KMS-11 (cell line): ENCODE measurements around the gene LIMK1.

Experiments used
- H2AFZ ChIP-seq: fragments of 200-600 bp; sonication (generic); 2 replicates; pipeline ENCODE4 v1.6.1; 2016; ENCODE audit warnings: antibody characterized with exemption, mixed run types, low read depth
- H3K27ac ChIP-seq: fragments of 200-600 bp; sonication (generic); 2 replicates; pipeline ENCODE4 v1.6.1; 2016; ENCODE audit warnings: mild to moderate bottlenecking, mixed run types
- H3K27me3 ChIP-seq: fragments of 200-600 bp; sonication (generic); 2 replicates; pipeline ENCODE4 v1.6.1; 2017; ENCODE audit warnings: mild to moderate bottlenecking, low read depth, mixed run types, moderate library complexity; ENCODE audit not compliant: insufficient read depth
- H3K36me3 ChIP-seq: fragments of 200-600 bp; sonication (generic); 2 replicates; pipeline ENCODE4 v1.6.1; 2017; ENCODE audit warnings: mild to moderate bottlenecking, mixed run types; ENCODE audit not compliant: insufficient read depth
- H3K4me1 ChIP-seq: fragments of 200-600 bp; sonication (generic); 2 replicates; pipeline ENCODE4 v1.6.1; 2016; ENCODE audit warnings: mild to moderate bottlenecking, low read depth, mixed run types; ENCODE audit not compliant: poor library complexity, severe bottlenecking
- H3K4me2 ChIP-seq: fragments of 200-600 bp; sonication (generic); 2 replicates; pipeline ENCODE4 v1.7.0; 2016; ENCODE audit warnings: mild to moderate bottlenecking, mixed run types
- H3K4me3 ChIP-seq: fragments of 200-600 bp; sonication (generic); IDR thresholded peaks from 2 replicates; pipeline ENCODE4 v1.6.1; 2017; ENCODE audit warnings: low read depth, low read length, mixed read lengths; ENCODE audit not compliant: insufficient read depth
- H3K79me2 ChIP-seq: fragments of 200-600 bp; sonication (generic); 2 replicates; pipeline ENCODE4 v1.6.1; 2016; ENCODE audit warnings: low read depth, mixed run types; ENCODE audit not compliant: insufficient read depth
- H3K9ac ChIP-seq: fragments of 200-600 bp; sonication (generic); 2 replicates; pipeline ENCODE4 v1.6.1; 2016; ENCODE audit warnings: mild to moderate bottlenecking, mixed run types
- H4K20me1 ChIP-seq: fragments of 200-600 bp; sonication (generic); 2 replicates; pipeline ENCODE4 v1.6.1; 2016; ENCODE audit warnings: mild to moderate bottlenecking, mixed run types; ENCODE audit not compliant: insufficient read depth
- TF ChIP-seq, protein P1 (sequence below): fragments of 200-600 bp; sonication (generic); conservative IDR thresholded peaks from 2 replicates; pipeline ENCODE4 v1.6.1; 2017; ENCODE audit warnings: low read depth, mild to moderate bottlenecking, antibody characterized with exemption, low read length, moderate library complexity, mixed read lengths

Gene LIMK1

DNA sequence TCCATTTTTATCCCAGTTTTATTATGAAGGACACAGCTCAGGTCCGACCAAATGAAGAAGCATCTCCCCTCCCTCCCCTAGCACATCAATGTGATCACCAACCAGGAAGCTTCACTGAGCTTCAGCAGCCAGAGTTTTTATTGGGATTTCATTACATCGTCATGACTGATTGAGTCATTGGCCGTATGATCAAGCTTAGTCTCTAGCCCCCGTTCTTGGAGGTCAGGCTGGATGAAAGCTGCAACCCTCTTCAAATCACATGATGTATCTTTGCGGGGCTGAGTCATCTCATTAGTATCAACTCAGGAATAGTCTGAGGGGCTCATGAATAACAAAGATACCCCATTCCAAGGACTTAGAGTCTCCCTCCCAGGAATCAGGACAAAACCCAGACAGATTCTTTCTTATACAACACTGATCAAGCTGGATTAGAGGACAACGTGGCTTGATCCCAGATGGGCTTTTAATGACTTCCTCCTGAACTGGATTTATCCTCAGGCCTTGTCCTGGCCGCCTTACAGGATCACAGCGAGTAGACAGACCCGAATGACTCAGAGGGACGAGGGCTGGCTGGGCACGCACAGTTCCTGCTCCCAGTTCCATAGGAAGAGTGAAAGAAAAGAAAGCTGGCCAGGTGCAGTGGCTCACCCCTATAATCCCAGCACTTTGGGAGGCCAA lies 14.5 kb downstream of the LIMK1 start:
- TF ChIP-seq, protein P1, sequence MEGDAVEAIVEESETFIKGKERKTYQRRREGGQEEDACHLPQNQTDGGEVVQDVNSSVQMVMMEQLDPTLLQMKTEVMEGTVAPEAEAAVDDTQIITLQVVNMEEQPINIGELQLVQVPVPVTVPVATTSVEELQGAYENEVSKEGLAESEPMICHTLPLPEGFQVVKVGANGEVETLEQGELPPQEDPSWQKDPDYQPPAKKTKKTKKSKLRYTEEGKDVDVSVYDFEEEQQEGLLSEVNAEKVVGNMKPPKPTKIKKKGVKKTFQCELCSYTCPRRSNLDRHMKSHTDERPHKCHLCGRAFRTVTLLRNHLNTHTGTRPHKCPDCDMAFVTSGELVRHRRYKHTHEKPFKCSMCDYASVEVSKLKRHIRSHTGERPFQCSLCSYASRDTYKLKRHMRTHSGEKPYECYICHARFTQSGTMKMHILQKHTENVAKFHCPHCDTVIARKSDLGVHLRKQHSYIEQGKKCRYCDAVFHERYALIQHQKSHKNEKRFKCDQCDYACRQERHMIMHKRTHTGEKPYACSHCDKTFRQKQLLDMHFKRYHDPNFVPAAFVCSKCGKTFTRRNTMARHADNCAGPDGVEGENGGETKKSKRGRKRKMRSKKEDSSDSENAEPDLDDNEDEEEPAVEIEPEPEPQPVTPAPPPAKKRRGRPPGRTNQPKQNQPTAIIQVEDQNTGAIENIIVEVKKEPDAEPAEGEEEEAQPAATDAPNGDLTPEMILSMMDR, result no peak
- Histone ChIP-seq H3K4me3 (no peak overlapping the region), H3K9ac (no peak overlapping the region)

DNA sequence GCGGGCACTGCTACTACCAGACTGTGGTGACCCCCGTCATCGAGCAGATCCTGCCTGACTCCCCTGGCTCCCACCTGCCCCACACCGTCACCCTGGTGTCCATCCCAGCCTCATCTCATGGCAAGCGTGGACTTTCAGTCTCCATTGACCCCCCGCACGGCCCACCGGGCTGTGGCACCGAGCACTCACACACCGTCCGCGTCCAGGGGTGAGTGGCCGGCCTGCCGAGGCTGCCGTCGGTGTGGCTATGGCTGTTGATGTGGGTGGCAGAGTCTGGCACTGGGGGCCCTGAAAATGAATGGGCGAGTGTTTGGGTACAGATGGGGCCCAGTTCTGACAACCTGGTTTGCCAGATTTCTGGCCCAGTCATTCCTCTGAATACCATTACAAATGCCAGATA lies 15.4 kb downstream of the LIMK1 start:
- Histone ChIP-seq H3K27ac (no peak overlapping the region), H3K36me3 (no peaks in the 10 kb centered on the region), H3K27me3 (no peaks in the 10 kb centered on the region), H3K79me2 (no peaks in the 10 kb centered on the region), H3K4me3 (no peak overlapping the region), H3K4me1 (no peaks in the 10 kb centered on the region), H3K4me2 (no peak overlapping the region), H2AFZ (no peak overlapping the region), H3K9ac (no peak overlapping the region), H4K20me1 (no peaks in the 10 kb centered on the region)
- TF ChIP-seq, protein P1, result no peak

More for the DNA sequence above, 14.5 kb downstream of the LIMK1 start:
- H3K79me2 ChIP-seq, result no peaks in the 10 kb centered on the region
- no peaks in the 10 kb centered on the region for H3K27me3 ChIP-seq
- no peak overlapping the region for H3K27ac ChIP-seq
- H4K20me1 ChIP-seq, result no peaks in the 10 kb centered on the region
- no peak overlapping the region for H2AFZ ChIP-seq
- H3K36me3 ChIP-seq, result no peaks in the 10 kb centered on the region
- no peak overlapping the region for H3K4me2 ChIP-seq
- no peaks in the 10 kb centered on the region for H3K4me1 ChIP-seq

DNA sequence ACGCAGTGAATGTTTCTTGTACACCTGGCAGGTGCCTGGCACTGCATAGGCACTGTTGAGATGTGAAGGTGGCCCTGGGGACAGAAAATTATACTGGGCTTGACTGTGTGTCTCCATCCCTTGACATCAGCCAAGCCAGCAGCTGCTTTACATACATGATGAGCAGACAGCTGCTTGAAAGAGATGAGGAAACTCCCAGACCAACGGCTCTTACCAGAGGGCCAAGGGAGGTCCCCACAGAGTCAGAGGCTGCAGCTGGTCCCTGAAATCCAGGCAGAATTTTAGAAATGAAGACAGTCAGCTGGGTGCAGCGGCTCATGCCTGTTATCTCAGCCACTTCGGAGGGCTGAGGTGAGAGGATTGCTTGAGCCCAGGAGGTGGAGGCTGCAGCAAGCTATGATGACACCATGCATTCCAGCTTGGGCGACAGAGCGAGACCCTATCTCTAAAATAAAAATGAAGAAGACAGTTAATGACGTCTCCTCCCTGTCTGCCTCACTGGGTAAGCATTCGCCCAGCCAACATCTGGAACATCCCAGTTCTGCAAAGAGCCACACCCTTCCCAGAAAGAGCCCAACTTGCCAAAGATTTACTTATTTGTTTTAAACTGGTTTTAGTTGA lies 17.6 kb downstream of the LIMK1 start:
- H3K79me2 ChIP-seq, result no peaks in the 10 kb centered on the region
- no peaks in the 10 kb centered on the region for H3K36me3 ChIP-seq
- no peak overlapping the region for H3K4me3 ChIP-seq
- no peak overlapping the region for H3K9ac ChIP-seq
- no peak overlapping the region for H3K4me2 ChIP-seq
- H3K27me3 ChIP-seq, result no peaks in the 10 kb centered on the region
- H2AFZ ChIP-seq, result no peak overlapping the region
- H3K27ac ChIP-seq, result no peak overlapping the region
- no peaks in the 10 kb centered on the region for H3K4me1 ChIP-seq
- no peaks in the 10 kb centered on the region for H4K20me1 ChIP-seq
- TF ChIP-seq, protein P1, result no peak

DNA sequence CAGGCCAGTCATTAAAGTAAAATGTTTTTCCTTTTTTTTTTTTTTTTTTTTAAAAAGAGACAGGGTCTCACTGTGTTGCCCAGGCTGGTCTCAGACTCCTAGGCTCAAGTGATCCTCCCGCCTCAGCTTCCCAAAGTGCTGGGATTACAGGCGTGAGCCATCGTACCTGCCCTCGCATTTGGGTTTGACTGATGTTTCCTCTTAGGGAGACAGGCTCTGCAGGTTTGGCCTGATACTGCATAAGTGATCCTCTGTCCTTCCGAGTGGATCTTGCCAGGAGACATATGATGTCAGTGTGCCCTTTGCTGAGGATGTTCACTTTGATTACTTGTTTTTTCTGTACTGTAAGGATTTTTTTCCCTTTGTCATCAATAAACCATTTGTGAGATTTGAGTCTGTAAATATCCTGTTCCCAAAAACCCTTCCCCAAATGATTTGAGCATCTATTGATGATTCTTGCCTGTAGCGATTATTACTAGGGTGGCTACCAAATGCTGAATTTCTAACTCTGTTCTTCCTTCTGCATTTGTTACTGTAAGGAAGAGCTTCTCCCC lies 19.7 kb downstream of the LIMK1 start:
- no peaks in the 10 kb centered on the region for H3K79me2 ChIP-seq
- no peaks in the 10 kb centered on the region for H3K27me3 ChIP-seq
- no peaks in the 10 kb centered on the region for H4K20me1 ChIP-seq
- H3K27ac ChIP-seq, result no peak overlapping the region
- TF ChIP-seq, protein P1, result no peak
- no peaks in the 10 kb centered on the region for H3K36me3 ChIP-seq
- H3K4me2 ChIP-seq, result no peak overlapping the region
- H3K9ac ChIP-seq, result no peak overlapping the region
- no peak overlapping the region for H2AFZ ChIP-seq
- no peak overlapping the region for H3K4me3 ChIP-seq
- H3K4me1 ChIP-seq, result no peaks in the 10 kb centered on the region
